Smooth muscle cell of the brain vasculature (primary cell): ENCODE results near the gene NES.

Experiments used
- DNase-seq: peaks from one replicate; pipeline ENCODE4 v3.0.0-alpha.2; 2012; ENCODE audit warnings: low read depth, low spot score

NES gene

DNA sequence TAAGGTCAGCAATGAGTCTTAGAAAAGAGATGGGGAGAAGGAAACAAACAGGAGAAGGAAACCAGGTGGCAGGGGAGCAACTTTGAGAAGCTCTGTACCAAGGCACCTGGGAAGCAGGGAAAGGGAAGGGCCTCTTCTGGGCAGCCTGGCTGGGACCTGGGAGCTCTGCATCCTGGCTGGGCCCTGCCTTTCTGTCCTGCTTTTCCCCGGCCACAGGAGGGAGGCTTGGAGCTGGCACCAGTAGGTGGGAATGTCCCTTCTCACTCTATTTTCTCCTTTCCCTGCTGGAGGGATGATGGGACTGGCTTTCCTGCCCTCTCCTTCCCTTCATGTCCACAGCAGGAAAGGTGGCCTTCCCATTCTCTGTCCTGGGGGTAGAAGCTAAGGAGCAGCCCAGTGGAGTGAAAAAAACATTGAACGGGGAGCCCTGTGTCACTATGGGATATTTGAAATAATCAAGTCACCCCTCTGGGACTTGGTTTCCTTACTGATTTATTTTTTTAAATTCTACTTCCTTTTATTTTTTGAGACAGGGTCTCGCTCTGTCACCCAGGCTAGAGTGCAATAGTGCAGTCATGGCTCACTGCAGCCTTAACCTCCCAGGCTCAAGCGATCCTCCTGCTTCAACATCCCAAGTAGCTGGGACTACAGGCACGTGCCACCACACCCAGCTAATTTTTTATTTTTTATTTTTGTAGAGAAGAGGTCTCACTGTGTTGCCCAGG lies 5.1 kb upstream of the NES start:
- no peak for DNase-seq

- DNase-seq: no peak
These were observed 4.2 kb upstream of the NES start for GRCh38 chr1:156681196-156681960.

GRCh38 chr1:156680056-156680455 lies 2.8 kb upstream of the NES start:
- no peak for DNase-seq

DNA sequence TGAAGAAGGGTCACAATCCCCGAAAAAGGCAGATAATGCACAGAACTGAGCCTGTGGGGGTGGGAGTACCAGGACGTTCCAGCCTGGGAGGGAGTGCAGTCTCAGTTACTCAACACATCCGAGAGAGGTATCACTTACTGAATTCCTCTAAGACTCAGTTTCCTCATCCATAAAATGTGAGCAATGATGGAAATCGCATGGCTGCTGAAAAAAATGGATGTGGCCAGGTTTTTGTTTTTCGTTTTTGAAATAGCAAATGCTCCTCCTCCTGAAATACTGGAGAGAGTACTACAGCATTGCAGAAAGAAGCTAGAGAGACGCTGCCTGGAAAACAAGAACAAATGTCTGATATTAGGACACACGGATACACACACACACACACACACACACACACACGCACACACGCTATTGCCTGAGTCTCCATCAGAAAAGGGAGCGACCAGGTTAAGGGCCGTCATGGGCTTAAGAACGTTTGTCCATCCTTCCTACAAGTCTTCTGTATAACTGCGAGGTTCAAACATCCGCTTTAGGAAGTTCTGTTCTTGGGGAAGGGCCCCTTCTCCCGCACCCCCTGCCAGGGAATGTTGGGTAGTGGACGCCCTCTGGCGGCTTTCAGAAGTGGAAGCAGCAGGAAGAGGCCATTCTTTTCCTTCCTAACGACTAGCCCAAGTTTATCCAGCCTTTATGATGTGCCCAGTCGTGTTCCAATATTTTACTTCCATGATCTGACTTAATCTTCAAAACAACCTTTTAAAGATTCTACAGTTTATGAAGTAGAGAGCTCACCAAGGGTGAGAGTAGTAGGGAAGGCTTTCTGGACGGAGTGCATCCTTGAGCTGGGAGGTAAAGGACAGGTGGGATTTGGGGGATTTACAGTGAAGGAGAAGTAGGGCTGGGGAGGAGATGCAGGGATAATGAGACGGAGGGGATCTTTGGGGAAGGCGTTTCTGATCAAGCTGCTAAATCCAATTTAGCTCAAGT lies 699 bp upstream of the NES start:
- no peak for DNase-seq

GRCh38 chr1:156676114-156676819 lies 940 bp downstream of the NES start:
- DNase-seq: no peak

- no peak for DNase-seq
These were observed 1.7 kb downstream of the NES start for GRCh38 chr1:156675210-156676113.

DNA sequence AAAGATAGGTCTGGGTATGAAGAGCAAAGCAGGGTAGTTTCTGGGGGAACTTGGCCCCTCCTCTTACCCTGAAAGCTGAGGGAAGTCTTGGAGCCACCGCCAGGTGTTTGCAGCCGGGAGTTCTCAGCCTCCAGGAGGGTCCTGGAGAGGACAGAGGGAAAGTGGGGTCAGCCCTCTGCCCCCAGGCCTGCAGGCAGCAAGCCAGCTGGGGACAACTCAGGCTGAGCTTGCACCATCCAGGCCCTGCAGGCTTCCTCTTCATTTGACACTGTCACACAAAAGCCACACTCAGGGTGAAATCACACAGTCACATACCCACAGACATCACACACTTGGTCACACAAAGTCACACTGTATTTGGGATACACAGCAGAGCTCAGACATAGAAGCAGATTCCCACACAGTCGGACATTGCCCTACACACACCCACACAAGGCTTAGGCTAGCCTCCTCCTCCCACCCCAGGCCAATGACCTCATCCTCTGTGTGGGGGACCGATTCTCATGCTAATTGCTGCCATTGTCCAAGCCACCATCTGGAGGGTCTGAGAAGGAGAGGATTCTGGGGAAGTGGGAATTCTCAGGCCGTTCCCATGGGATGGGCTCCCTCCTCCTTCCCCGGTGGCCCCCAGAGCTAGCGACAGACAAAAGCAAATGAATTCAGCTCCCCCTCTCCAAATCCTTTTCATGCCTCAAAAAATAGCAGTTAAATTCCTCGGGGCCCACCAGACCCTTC lies 3.7 kb downstream of the NES start:
- DNase-seq: no peak

DNA sequence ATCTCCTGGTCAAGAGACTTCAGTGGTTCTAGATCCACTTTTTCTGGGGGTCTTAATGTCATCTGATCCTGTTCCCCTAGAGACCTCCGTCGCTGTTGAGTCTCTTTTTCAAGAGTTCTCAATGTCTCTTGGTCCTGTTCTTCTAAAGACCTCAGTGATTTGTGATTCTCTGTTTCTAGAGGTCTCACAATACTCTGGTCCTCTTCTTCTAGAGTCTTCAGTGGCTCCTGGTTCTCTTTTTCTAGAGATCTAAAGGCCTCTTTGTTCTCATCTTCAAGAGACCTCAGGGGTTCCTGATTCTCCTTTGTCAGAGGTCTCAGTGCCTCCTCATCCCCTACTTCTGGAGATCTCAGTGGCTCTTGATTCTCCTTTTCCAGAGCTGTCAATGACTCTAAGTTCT lies 5.4 kb downstream of the NES start:
- DNase-seq: no peak

- DNase-seq: no peak
These were observed 6.4 kb downstream of the NES start for GRCh38 chr1:156670791-156671190.

- no peak for DNase-seq
These were observed 6.8 kb downstream of the NES start for GRCh38 chr1:156670359-156670758.

- DNase-seq: no peak
These were observed 7.4 kb downstream of the NES start for GRCh38 chr1:156669794-156670193.

DNA sequence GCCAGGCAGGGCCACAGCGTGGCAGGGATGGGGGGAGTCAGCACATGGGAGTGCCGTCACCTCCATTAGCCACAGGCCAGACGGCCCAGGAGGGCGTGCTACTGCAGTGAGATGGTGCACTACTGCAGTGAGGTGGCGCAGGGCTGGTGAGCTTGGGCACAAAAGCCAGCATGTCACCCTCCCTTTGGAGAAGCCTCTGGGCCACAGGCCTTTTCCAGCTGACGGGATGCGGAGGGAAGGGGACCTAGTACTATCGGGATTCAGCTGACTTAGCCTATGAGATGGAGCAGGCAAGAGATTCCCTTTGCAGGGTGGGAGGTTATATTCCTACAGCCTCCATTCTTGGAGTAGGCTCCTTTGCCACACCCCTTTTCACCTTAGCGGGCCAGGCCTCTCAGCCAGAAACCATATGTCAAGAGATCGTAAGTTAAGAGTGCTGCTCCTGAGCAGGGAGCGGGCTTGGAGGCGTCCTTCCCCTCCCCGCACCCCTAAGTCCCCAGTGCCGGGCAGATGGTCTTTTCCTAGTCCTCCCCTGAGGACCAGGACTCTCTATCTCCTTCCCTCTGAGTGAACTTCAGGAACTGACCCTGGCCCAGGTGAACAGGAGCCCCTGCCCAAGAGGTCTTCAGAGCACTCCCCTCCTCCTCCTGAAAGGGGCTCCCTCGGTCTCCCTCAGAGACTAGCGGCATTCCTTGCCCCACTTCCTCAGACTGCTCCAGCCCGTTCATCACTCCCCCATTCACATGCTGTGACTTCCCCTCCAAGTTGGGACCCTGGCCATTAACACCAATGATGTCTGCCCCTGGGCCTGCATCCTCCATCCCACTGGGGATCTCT lies 8.2 kb downstream of the NES start:
- DNase-seq: no peak

DNA sequence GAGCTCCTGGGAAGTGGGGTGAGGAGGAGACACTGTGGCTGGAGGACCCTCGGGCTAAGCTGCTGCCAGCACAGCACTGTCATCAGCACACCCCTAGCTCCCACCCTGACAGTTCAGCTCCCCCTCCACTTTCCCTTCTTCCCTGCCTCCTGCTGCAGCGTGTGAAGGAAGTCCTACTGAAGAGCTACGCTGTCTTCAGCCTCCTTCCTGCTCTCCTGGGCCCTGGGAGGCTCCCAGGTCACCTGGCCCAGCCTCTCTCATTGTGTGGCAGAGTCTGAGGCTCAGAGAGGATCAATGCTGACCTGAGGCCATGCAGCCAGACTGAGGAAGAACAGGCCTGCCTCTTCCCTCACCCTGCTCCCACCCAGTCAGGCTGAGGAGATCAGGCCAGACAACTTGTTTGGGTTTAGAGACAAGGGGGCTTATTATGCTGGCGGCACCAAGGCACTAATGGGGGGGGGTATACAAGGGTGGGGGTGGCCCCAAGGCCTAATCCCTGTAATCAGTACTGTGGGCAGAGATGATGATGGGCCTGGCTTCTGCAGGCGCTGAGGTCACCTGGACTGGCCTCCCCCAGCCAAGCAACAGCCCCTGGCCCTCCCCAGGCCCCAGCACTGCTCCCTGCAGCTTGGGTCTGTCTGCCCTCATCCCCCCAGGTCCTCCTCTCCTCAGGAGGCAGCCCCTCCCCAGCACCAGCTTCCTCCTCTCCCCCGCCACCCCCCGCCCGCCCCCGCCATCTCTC lies 9.1 kb downstream of the NES start:
- no peak for DNase-seq

DNA sequence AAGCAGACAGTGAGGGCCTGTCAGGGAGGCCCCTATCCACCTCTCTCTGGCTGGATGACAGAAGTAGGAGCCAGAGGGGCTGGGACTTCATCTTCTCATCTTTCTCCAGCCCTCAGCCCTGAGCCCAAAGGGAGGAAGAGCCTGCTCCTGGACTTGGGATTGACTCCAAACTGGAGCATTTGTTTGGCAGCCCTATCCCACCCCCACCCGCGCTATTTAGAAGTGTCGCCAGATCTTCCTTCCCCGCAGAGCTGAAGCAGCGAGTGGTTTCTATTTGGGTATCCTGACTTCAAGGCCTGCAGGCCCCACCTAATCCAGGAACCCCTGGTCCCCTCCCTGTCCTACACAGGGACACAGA lies 9.6 kb downstream of the NES start:
- no peak for DNase-seq

DNA sequence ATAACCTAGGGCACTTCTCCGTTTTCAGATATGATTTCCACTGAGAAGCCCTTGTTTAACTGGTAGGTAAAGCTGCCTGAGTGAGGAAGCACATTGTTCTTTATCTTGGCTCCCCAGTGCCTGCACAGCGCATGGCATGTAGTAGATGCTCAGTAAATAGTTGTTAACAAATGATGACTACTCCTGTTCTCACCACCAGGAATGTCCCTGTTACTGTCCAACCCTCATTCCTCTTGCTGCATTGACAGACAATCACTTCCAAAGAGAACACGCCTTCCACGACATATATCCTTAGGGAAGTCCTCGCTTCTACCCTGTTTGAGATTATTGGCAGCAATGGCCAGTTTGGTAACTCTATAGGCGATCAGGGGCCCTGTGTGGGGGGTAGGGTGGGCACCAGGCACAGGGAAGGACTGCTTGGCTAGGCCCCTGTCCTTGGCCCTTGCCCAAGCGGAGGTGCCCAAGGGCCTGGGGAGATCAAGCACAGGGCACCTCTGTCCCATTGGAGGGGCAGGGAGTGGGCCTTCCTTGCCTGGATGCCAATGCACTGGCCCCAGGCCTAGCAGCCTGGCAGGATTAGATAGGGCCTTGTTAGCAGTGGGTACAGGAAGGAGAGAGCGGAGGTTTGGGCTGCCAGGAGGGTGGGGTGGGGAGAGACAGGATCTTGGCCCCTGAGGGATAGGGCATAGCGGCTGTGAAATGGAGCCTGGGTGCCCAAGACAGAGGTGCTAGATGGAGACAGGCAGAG lies 10.2 kb downstream of the NES start:
- DNase-seq: no peak

DNA sequence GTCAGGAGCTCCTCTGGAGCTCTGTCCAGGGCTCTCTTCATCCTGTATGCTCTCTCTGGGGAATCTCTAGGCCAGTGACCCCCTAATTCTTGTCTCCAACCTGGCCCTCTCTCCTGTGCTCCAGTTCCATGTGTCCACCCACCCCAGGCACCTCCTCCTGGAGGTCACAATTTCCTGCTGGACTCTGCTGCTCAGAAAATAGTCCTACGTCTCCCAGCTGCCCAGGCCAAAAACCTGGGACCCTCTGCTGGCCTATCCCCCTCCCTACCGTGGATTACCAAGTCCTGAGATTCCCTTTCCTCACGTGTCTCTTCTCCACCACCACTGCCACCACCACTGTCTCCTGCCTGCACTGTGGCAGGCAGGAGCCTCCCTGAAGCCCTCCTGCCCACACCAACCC lies 11.7 kb downstream of the NES start:
- DNase-seq: no peak

- no peak for DNase-seq
These were observed 12.3 kb downstream of the NES start for GRCh38 chr1:156664767-156665411.
